K562 (cell line): ENCODE results near the gene TM4SF18. TPM values are rescaled to one million over a fixed set of nuclear protein-coding genes. Genes with fewer than 3 reads are reported as not detected.

Experiments used
- ATAC-seq: fragments of 200-7000 bp; cut with Tn5 transposase; 3 replicates; pipeline ENCODE4 v1.9.1; 2020; ENCODE audit warnings: moderate library complexity
- BruUV-seq: library from RNA; stranded (reverse); fragments of 400-500 nt; replicated peaks from 2 replicates; lab custom pipeline; 2021; lab: Mats Ljungman, UMichigan
- CTCF ChIA-PET: fragments of 300-600 bp; formaldehyde crosslinking; extraction: SDS; loops from one replicate; lab custom pipeline; 2021; ENCODE audit warnings: low intra/inter-chr PET ratio; lab: Yijun Ruan, JAX
- POLR2A ChIA-PET: fragments of 300-600, 350-650 bp; sonication (Branson Sonifier 250); formaldehyde crosslinking; extraction: SDS; loops from one replicate; lab custom pipeline; 2021; ENCODE audit warnings: antibody characterized with exemption, inconsistent platforms; lab: Yijun Ruan, JAX
- DNase-seq, 4 experiments: peaks; one replicate each; pipeline versions ENCODE4 v3.0.0 to v3.0.0-alpha.2; 2011 to 2018; ENCODE audit warnings: low spot score in 3 of 4, mixed read lengths in 3 of 4; ENCODE audit errors: extremely low read depth in 1 of 4
- FAIRE-seq: peaks from 2 replicates; lab custom pipeline; 2011; peaks lifted over from hg19 to GRCh38; lab: Jason Lieb, UNC
- H2AFZ ChIP-seq: 2 replicates; pipeline ENCODE4 v1.6.0; 2011; ENCODE audit warnings: low read depth, low read length, control low read depth, inconsistent platforms
- H3K27ac ChIP-seq: fragments of 200-600 bp; 3 replicates; pipeline ENCODE4 v1.8.0; 2011; ENCODE audit warnings: low read depth, mild to moderate bottlenecking, control low read depth, inconsistent platforms, low read length, moderate library complexity, mixed read lengths; ENCODE audit errors: extremely low read depth
- H3K27me3 ChIP-seq, 2 experiments: fragments of 300-600 bp in 1 of 2; 2 replicates in 1 of 2; 3 replicates in 1 of 2; pipeline versions ENCODE4 v1.6.0 to v1.8.0; 2011; ENCODE audit warnings: inconsistent platforms in 2 of 2, low read length in 2 of 2, mild to moderate bottlenecking in 1 of 2, mixed read lengths in 1 of 2, moderate library complexity in 1 of 2; ENCODE audit not compliant: control insufficient read depth in 2 of 2, insufficient read depth in 2 of 2
- H3K36me3 ChIP-seq: fragments of 300-600 bp; 3 replicates; pipeline ENCODE4 v1.8.0; 2011; ENCODE audit warnings: mild to moderate bottlenecking, low read length, inconsistent platforms; ENCODE audit not compliant: control insufficient read depth, insufficient read depth
- H3K4me1 ChIP-seq, 2 experiments: fragments of 200-600 bp in 1 of 2; replicated peaks in 1 of 2; 2 replicates in 1 of 2; 3 replicates in 1 of 2; pipeline versions ENCODE4 v1.5.1 to v1.8.0; 2011; ENCODE audit warnings: inconsistent platforms in 2 of 2, low read length in 2 of 2, mild to moderate bottlenecking in 1 of 2, mixed read lengths in 1 of 2, moderate library complexity in 1 of 2; ENCODE audit not compliant: control insufficient read depth in 2 of 2, insufficient read depth in 2 of 2
- H3K4me2 ChIP-seq: 2 replicates; pipeline ENCODE4 v1.6.1; 2011; ENCODE audit warnings: low read length, control low read depth, inconsistent platforms, mixed read lengths; ENCODE audit not compliant: insufficient read depth
- H3K4me3 ChIP-seq: fragments of 200-600 bp; sonication (generic), shearing (Covaris generic); 2 replicates; pipeline ENCODE4 v1.5.1; 2016; ENCODE audit warnings: control low read depth, inconsistent platforms
- H3K79me2 ChIP-seq: fragments of 200-600 bp; 3 replicates; pipeline ENCODE4 v1.8.0; 2011; ENCODE audit warnings: low read length, inconsistent platforms; ENCODE audit not compliant: control insufficient read depth, insufficient read depth
- H3K9ac ChIP-seq, 2 experiments: 2 replicates each; pipeline versions ENCODE4 v1.6.0 to v1.6.1; 2011; ENCODE audit warnings: low read depth in 2 of 2, low read length in 2 of 2, control low read depth in 1 of 2, inconsistent platforms in 1 of 2, mild to moderate bottlenecking in 1 of 2, mixed read lengths in 1 of 2; ENCODE audit not compliant: insufficient read depth in 1 of 2
- H3K9me1 ChIP-seq: one replicate; pipeline ENCODE4 v1.6.0; 2011; ENCODE audit warnings: inconsistent platforms, mild to moderate bottlenecking, low read length, moderate library complexity; ENCODE audit not compliant: control insufficient read depth, insufficient read depth
- H3K9me3 ChIP-seq: replicated peaks from 2 replicates; pipeline ENCODE4 v1.5.1; 2011; ENCODE audit warnings: low read depth, low read length, inconsistent platforms; ENCODE audit not compliant: control insufficient read depth, insufficient read depth
- H4K20me1 ChIP-seq: replicated peaks from 2 replicates; pipeline ENCODE4 v1.6.1; 2011; ENCODE audit warnings: low read length, inconsistent platforms, mixed read lengths; ENCODE audit not compliant: control insufficient read depth, insufficient read depth
- E2F6 ChIP-seq, 2 experiments: IDR thresholded peaks; 2 replicates each; pipeline ENCODE4 v1.6.1; 2011; ENCODE audit warnings: borderline replicate concordance in 1 of 2, control low read depth in 1 of 2, low read depth in 1 of 2, low read length in 1 of 2, mild to moderate bottlenecking in 1 of 2, mixed read lengths in 1 of 2, moderate library complexity in 1 of 2; ENCODE audit not compliant: insufficient read depth in 1 of 2, insufficient read length in 1 of 2, poor library complexity in 1 of 2, severe bottlenecking in 1 of 2; ENCODE audit errors: extremely low read depth in 1 of 2
- ELK1 ChIP-seq: sonication (generic); formaldehyde crosslinking; IDR thresholded peaks from 2 replicates; pipeline ENCODE4 v1.8.1; 2022; ENCODE audit warnings: missing genetic modification reagents
- HINFP ChIP-seq: fragments of 450-650 bp; conservative IDR thresholded peaks from 2 replicates; pipeline ENCODE4 v1.6.1; 2016; ENCODE audit warnings: missing genetic modification characterization, low read depth, mild to moderate bottlenecking, control low read depth, missing compliant biosample characterization
- PKNOX1 ChIP-seq: fragments of 450-650 bp; IDR thresholded peaks from 2 replicates; pipeline ENCODE4 v1.6.1; 2016
- TCF3 ChIP-seq: sonication (generic); formaldehyde crosslinking; IDR thresholded peaks from 2 replicates; pipeline ENCODE4 v1.4.0; 2020; ENCODE audit warnings: mild to moderate bottlenecking, missing genetic modification reagents
- ZNF318 ChIP-seq, 2 experiments: fragments of 450-650 bp; IDR thresholded peaks; 2 replicates each; pipeline ENCODE4 v1.6.1; 2016; ENCODE audit warnings: mild to moderate bottlenecking in 2 of 2, borderline replicate concordance in 1 of 2, low read depth in 1 of 2, moderate library complexity in 1 of 2
- in situ Hi-C: fragments of 300-500 bp; cut with MboI; formaldehyde crosslinking; loops from 4 replicates; pipeline ENCODE4 v1.15.0; 2018; ENCODE audit warnings: inconsistent platforms, mixed read lengths
- intact Hi-C: fragments of 100-400 bp; cut with micrococcal nuclease; formaldehyde crosslinking; loops from 2 replicates; pipeline ENCODE4 v1.14.2; 2022
- polyA plus RNA-seq, 8 experiments: library from polyadenylated mRNA; depleted of rRNA in 4 of 8; stranded (reverse) in 5 of 8; unstranded in 3 of 8; fragments of >200 nt; fragmentation: Nextera tagmentation in 2 of 8; fragmentation: Illumina TruSeq in 1 of 8; extraction: Ambion mirVana in 2 of 8; extraction: Trizol in 1 of 8; gene quantifications; 2 replicates each; pipeline versions ENCODE4 v1.2.1 to v1.2.3, GENCODE V29; 2011 to 2014; ENCODE audit warnings: inconsistent platforms in 1 of 8, missing spikeins in 1 of 8
- total RNA-seq, 7 experiments: library from RNA; depleted of rRNA in 6 of 7; stranded (reverse); fragments of >200 nt in 6 of 7; fragmentation: Illumina TruSeq in 2 of 7; extraction: Trizol in 2 of 7; gene quantifications; 2 replicates each; pipeline versions ENCODE4 v1.2.1 to v1.2.3, GENCODE V29; 2011 to 2021; ENCODE audit warnings: low replicate concordance in 1 of 7

Gene TM4SF18
- total and polyA plus RNA-seq, 9 of the 15 experiments (the other 6 are each of a cell fraction or from before 2014, with no cell fraction given) = not detected

GRCh38 chr3:149325581-149325980, 7.9 kb downstream of the TM4SF18 start (continued):
- TF ChIP-seq ELK1 (no peak), PKNOX1 (no peak)

- no peak for ATAC-seq
- CTCF ChIA-PET = no interaction called here
- no peak for TF ChIP-seq ZNF318 (IDR thresholded peaks at IDR 0.05; ENCODE audit: borderline replicate concordance in 1 of 2, low read depth in 1 of 2)
- no peak for TF ChIP-seq HINFP
- TF ChIP-seq TCF3 (CRISPR knock-in tag) = no peak
- TF ChIP-seq E2F6 (IDR thresholded peaks at IDR 0.05; ENCODE audit: borderline replicate concordance in 1 of 2, extremely low read depth in 1 of 2, insufficient read depth in 1 of 2, insufficient read length in 1 of 2, low read depth in 1 of 2, low read length in 1 of 2, poor library complexity in 1 of 2, severe bottlenecking in 1 of 2) = no peak
Observed at GRCh38 chr3:149324332-149324731, 9.1 kb downstream of the TM4SF18 start.

More at GRCh38 chr3:149324332-149324731, 9.1 kb downstream of the TM4SF18 start:
- H4K20me1 ChIP-seq = no peaks in the 10 kb centered on the region
- no peak overlapping the region for H3K27ac ChIP-seq
- no peaks in the 10 kb centered on the region for H3K79me2 ChIP-seq
- intact Hi-C loops = no loop called here
- H3K9me1 ChIP-seq = no peaks in the 10 kb centered on the region
- no peaks in the 10 kb centered on the region; a peak in 1 of 5 replicates for H3K27me3 ChIP-seq
- no peak overlapping the region for H3K4me3 ChIP-seq
- no TSS peak for BruUV-seq
- DNase-seq = no peak
- no peak overlapping the region for H3K4me2 ChIP-seq
- no peak overlapping the region for H3K9ac ChIP-seq
- POLR2A ChIA-PET = no interaction called here
- H3K4me1 ChIP-seq = no peaks in the 10 kb centered on the region; a peak in 1 of 5 replicates
- H3K36me3 ChIP-seq = no peaks in the 10 kb centered on the region
- no peak overlapping the region for H2AFZ ChIP-seq
- in situ Hi-C loops = no loop called here
- no peaks in the 10 kb centered on the region for H3K9me3 ChIP-seq
- FAIRE-seq = no peak
